ENCODE measurements around the gene RAB11FIP2.

- TF ChIP-seq CTCF (IDR thresholded peaks at IDR 0.05) (no peak), POLR2A (IDR thresholded peaks at IDR 0.05) (no peak)
Measured at GRCh38 chr10:118036281-118036875, 10.4 kb downstream of the RAB11FIP2 start.

Measured in breast epithelium (tissue), 3 donors.